K562 (cell line): ENCODE data around the gene TTC39C.

Source experiments
- CTCF ChIP-seq, 3 experiments: IDR thresholded peaks in 2 of 3; conservative IDR thresholded peaks in 1 of 3; 2 replicates each; pipeline ENCODE4 v1.5.1; 2011 to 2012; ENCODE audit warnings: low read length in 3 of 3, mild to moderate bottlenecking in 3 of 3, control low read depth in 2 of 3, improper control_type of control experiment in 1 of 3, inconsistent platforms in 1 of 3, low read depth in 1 of 3, mixed read lengths in 1 of 3, moderate library complexity in 1 of 3; ENCODE audit not compliant: insufficient read depth in 2 of 3
- FOS ChIP-seq: IDR thresholded peaks from 3 replicates; pipeline ENCODE4 v1.6.1; 2011; ENCODE audit not compliant: insufficient read length; ENCODE audit errors: extremely low read depth
- GATAD2A ChIP-seq: fragments of 450-650 bp; IDR thresholded peaks from 2 replicates; pipeline ENCODE4 v1.6.1; 2017
- POLR2AphosphoS5 ChIP-seq: IDR thresholded peaks from 2 replicates; pipeline ENCODE4 v1.6.1; 2011; ENCODE audit warnings: mild to moderate bottlenecking, low read depth, low read length, moderate library complexity; ENCODE audit not compliant: control insufficient read depth, insufficient read depth
- REST ChIP-seq, 2 experiments: fragments of 450-650 bp; formaldehyde crosslinking in 1 of 2; IDR thresholded peaks; 2 replicates each; pipeline versions ENCODE4 v1.4.0 to v1.6.1; 2014 to 2020; ENCODE audit warnings: mild to moderate bottlenecking in 2 of 2, borderline replicate concordance in 1 of 2, low read depth in 1 of 2
- SFPQ ChIP-seq: fragments of 200-400 bp; formaldehyde crosslinking; IDR thresholded peaks from 2 replicates; pipeline ENCODE4 v1.6.1; 2017; ENCODE audit warnings: mild to moderate bottlenecking, low read depth, low read length, moderate library complexity
- SPI1 ChIP-seq: IDR thresholded peaks from 2 replicates; pipeline ENCODE4 v1.6.1; 2011; ENCODE audit warnings: low read depth, low read length, control low read depth, borderline replicate concordance
- U2AF1 ChIP-seq: fragments of 200-400 bp; formaldehyde crosslinking; optimal IDR thresholded peaks from 2 replicates; pipeline ENCODE3; 2017; ENCODE audit warnings: mild to moderate bottlenecking, low read depth, low read length, moderate library complexity
- ZNF232 ChIP-seq: sonication (generic); formaldehyde crosslinking; IDR thresholded peaks from 2 replicates; pipeline ENCODE4 v1.8.0; 2022; ENCODE audit warnings: mild to moderate bottlenecking, missing genetic modification reagents
- TF ChIP-seq, protein P1 (sequence below): IDR thresholded peaks from 2 replicates; pipeline ENCODE4 v1.6.1; 2016; ENCODE audit warnings: missing genetic modification characterization, missing compliant biosample characterization

DNA sequence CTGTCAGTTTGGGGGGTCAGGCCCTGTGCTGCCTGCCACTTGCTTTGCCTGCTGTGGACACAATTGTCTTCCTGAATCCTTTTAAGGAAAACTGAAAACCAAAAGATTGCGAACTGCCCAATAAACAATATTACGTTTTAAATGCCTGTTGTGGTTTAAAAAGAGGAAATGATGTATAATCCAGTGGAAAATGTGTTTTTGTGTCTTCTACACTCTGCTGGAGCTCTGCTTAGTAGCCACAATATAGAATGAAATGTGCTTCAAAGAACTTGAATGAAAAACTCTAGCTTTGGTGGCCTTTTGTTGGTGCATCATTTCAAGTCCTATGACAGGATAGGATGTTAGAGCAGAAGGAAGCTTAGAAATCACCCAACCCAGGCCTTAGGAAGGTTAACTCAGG lies 101.1 kb downstream of the TTC39C start:
- TF ChIP-seq, protein P1, sequence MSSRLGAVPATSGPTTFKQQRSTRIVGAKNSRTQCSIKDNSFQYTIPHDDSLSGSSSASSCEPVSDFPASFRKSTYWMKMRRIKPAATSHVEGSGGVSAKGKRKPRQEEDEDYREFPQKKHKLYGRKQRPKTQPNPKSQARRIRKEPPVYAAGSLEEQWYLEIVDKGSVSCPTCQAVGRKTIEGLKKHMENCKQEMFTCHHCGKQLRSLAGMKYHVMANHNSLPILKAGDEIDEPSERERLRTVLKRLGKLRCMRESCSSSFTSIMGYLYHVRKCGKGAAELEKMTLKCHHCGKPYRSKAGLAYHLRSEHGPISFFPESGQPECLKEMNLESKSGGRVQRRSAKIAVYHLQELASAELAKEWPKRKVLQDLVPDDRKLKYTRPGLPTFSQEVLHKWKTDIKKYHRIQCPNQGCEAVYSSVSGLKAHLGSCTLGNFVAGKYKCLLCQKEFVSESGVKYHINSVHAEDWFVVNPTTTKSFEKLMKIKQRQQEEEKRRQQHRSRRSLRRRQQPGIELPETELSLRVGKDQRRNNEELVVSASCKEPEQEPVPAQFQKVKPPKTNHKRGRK (tag), result no peak
- TF ChIP-seq GATAD2A (no peak), U2AF1 (no peak), SPI1 (no peak), ZNF232 (CRISPR knock-in tag) (no peak), FOS (no peak), CTCF (IDR thresholded peaks at IDR 0.05 in 2 of 3, conservative IDR thresholded peaks at IDR 0.05 in 1 of 3; ENCODE audit: insufficient read depth in 2 of 3, low read depth in 1 of 3, low read length in 3 of 3) (no peak), POLR2AphosphoS5 (no peak), REST (IDR thresholded peaks at IDR 0.05; ENCODE audit: borderline replicate concordance) (no peak), REST (CRISPR knock-in tag; IDR thresholded peaks at IDR 0.05; ENCODE audit: low read depth) (no peak), SFPQ (no peak)
